Lower lobe of right lung (tissue), 2 donors: ENCODE measurements around the gene ZNF503. TPM values are rescaled to one million over a fixed set of nuclear protein-coding genes. Genes with fewer than 3 reads are reported as not detected.
A peak's percentile ranks its signal among the peaks of the same experiment; 100 is the strongest.

Source experiments
- ATAC-seq, 2 donors: fragments of 200-7000 bp; cut with Tn5 transposase; one replicate each; pipeline ENCODE4 v1.9.1; 2020 to 2022; ENCODE audit warnings: mild to moderate bottlenecking in 2 of 2, moderate library complexity in 2 of 2
- DNase-seq: peaks from one replicate; pipeline ENCODE4 v3.0.0-alpha.2; 2020
- H3K27ac ChIP-seq: fragments of 200-600 bp; one replicate; pipeline ENCODE4 v1.8.0; 2022
- H3K27me3 ChIP-seq: fragments of 200-600 bp; one replicate; pipeline ENCODE4 v1.8.0; 2022; ENCODE audit warnings: low read depth
- H3K36me3 ChIP-seq: fragments of 200-600 bp; one replicate; pipeline ENCODE4 v1.8.0; 2022; ENCODE audit warnings: mild to moderate bottlenecking
- H3K4me1 ChIP-seq: fragments of 200-600 bp; one replicate; pipeline ENCODE4 v1.8.0; 2022
- H3K4me3 ChIP-seq: fragments of 200-600 bp; one replicate; pipeline ENCODE4 v1.8.0; 2022; ENCODE audit warnings: mild to moderate bottlenecking
- H3K9me3 ChIP-seq: fragments of 200-600 bp; one replicate; pipeline ENCODE4 v1.8.0; 2022
- CTCF ChIP-seq: fragments of 200-600 bp; IDR thresholded peaks from one replicate; pipeline ENCODE4 v1.8.0; 2022; ENCODE audit warnings: antibody characterized with exemption, mild to moderate bottlenecking
- intact Hi-C: fragments of 100-400 bp; cut with DNase I; formaldehyde crosslinking; loops from one replicate; pipeline ENCODE4 v1.11.0; 2022
- total RNA-seq: library from RNA; stranded (reverse); fragmentation: NEBNext Ultra II Directional; extraction: Animal tissue kit (Norgen Biotek cat#: 25700); gene quantifications from one replicate; pipeline ENCODE4 v1.2.1, GENCODE V29; 2021
- donor health status: DM: no; HTN: yes; CAD: no; lungs with severe emphysema.

The ZNF503 gene
- total RNA-seq, 1 donor from 2014 or later, result 28.3 TPM

- Histone ChIP-seq H3K36me3 (no peaks in the 10 kb centered on the region), H3K9me3 (no peaks in the 10 kb centered on the region), H3K4me1 (peaks cover 58% of the 10 kb centered on the region), H3K27ac (peak overlapping the region; percentile 91), H3K4me3 (peak overlapping the region; percentile 78), H3K27me3 (no peaks in the 10 kb centered on the region)
- intact Hi-C loops, result no loop called here
- no peak for TF ChIP-seq CTCF
- ATAC-seq (peak; percentile 72 to 79), DNase-seq (peak; percentile 82)
Observed at GRCh38 chr10:75430000-75430763, 28.6 kb upstream of the ZNF503 start.

GRCh38 chr10:75429159-75429827, 27.7 kb upstream of the ZNF503 start:
- Histone ChIP-seq H3K4me1 (peaks cover 58% of the 10 kb centered on the region), H3K27ac (peak overlapping the region; percentile 91)
- no peak for DNase-seq

DNA sequence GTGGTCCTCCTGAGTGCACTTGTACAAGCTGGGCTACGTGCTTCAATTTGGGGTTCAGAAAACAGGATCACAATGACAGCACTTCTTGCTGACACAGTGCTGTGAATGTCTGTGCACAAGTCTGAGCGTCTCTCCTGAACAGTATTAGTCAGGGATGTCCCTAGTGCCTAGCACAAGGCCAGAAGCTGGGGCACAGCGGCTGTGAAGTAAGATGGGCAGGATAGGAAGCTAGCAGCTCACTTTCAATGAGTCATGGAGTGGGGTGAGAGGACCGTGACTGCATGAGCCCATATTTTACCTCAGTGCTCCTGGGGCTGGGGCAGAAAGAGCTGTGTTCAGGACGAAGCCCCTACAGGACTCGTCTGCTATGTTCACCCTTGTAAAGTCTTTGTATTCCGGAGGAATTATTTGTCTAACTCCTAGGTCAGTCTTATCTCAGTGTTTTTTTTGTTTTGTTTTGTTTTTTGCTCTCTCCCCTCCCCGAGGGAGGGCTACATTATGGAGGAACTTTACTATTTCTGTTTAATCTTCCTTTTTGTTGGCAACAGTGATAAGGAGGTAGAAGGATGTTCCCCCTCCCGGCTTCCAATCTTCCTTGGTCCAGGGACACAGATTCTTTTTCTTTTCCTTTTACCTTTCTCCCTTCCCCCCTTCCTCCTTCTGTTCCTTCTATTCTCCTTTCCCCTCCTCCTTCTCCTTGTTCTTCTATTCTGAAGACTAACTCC, 27.0 kb upstream of the ZNF503 start:
- Histone ChIP-seq H3K4me3 (no peak overlapping the region), H3K9me3 (no peaks in the 10 kb centered on the region), H3K27ac (peak overlapping the region; percentile 61), H3K27me3 (no peaks in the 10 kb centered on the region), H3K36me3 (no peaks in the 10 kb centered on the region), H3K4me1 (peaks cover 58% of the 10 kb centered on the region)
- ATAC-seq, result no peak
- TF ChIP-seq CTCF, result no peak
- no peak for DNase-seq
- intact Hi-C loops, result no loop called here

More at GRCh38 chr10:75429159-75429827, 27.7 kb upstream of the ZNF503 start:
- Histone ChIP-seq H3K9me3 (no peaks in the 10 kb centered on the region), H3K27me3 (no peaks in the 10 kb centered on the region), H3K4me3 (no peak overlapping the region), H3K36me3 (no peaks in the 10 kb centered on the region)
- intact Hi-C loops, result no loop called here
- no peak for TF ChIP-seq CTCF
- no peak for ATAC-seq

DNA sequence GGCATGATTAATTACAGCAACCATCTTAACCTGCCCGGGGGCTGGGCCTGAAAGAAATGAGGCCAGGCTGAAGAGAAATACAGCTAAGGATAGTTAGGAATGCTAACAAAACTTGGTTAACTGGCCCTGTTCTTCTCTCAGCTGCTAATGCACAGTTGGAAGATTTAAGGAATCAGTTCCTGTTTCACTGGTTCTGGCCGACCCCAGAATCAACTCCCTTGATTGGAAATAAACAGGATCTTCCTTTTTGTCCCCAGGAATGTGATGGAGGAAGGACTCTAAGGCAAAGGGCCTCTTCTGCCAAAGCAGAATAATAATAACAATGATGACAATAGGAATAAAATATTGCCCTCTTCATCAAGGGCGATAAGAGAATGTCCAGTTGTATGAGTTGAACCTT, 26.4 kb upstream of the ZNF503 start:
- H3K9me3 ChIP-seq, result no peaks in the 10 kb centered on the region
- TF ChIP-seq CTCF, result no peak
- H3K36me3 ChIP-seq, result no peaks in the 10 kb centered on the region
- no peak overlapping the region for H3K4me3 ChIP-seq
- DNase-seq (no peak), ATAC-seq (no peak)
- H3K27ac ChIP-seq, result peak overlapping the region; percentile 61
- intact Hi-C loops, result no loop called here
- no peaks in the 10 kb centered on the region for H3K27me3 ChIP-seq
- H3K4me1 ChIP-seq, result peaks cover 58% of the 10 kb centered on the region

GRCh38 chr10:75426880-75427279, 25.3 kb upstream of the ZNF503 start:
- no peaks in the 10 kb centered on the region for H3K27me3 ChIP-seq
- intact Hi-C loops, result no loop called here
- H3K4me1 ChIP-seq, result peaks cover 50% of the 10 kb centered on the region
- H3K9me3 ChIP-seq, result no peaks in the 10 kb centered on the region
- no peaks in the 10 kb centered on the region for H3K36me3 ChIP-seq
- ATAC-seq, result no peak
- no peak for TF ChIP-seq CTCF
- H3K27ac ChIP-seq, result peak overlapping the region; percentile 61
- no peak overlapping the region for H3K4me3 ChIP-seq
- no peak for DNase-seq
